ENCODE measurements around the gene NOL4.

DNA sequence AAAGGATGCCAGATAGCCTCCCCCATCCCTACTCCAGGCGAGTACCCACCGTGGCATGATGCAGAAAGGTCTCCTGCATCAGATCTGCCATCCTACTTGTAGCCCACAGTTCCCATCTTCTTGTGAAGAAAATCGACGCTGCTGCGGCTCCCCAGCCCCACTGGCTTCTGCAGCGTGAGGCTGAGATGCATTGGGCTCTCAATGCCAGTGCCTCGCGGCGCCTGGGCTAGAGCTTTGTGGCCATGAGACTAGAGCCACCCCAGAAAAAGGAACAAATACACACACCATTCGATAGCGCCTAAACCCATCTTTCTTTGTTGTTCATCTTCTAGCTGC, 2.8 kb downstream of the NOL4 start:
- TF ChIP-seq, protein P1, sequence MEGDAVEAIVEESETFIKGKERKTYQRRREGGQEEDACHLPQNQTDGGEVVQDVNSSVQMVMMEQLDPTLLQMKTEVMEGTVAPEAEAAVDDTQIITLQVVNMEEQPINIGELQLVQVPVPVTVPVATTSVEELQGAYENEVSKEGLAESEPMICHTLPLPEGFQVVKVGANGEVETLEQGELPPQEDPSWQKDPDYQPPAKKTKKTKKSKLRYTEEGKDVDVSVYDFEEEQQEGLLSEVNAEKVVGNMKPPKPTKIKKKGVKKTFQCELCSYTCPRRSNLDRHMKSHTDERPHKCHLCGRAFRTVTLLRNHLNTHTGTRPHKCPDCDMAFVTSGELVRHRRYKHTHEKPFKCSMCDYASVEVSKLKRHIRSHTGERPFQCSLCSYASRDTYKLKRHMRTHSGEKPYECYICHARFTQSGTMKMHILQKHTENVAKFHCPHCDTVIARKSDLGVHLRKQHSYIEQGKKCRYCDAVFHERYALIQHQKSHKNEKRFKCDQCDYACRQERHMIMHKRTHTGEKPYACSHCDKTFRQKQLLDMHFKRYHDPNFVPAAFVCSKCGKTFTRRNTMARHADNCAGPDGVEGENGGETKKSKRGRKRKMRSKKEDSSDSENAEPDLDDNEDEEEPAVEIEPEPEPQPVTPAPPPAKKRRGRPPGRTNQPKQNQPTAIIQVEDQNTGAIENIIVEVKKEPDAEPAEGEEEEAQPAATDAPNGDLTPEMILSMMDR (IDR thresholded peaks at IDR 0.05) = no peak
- no peak for TF ChIP-seq TCF7L2 (IDR thresholded peaks at IDR 0.05; ENCODE audit: low read depth, low read length)
- TF ChIP-seq, protein P2, sequence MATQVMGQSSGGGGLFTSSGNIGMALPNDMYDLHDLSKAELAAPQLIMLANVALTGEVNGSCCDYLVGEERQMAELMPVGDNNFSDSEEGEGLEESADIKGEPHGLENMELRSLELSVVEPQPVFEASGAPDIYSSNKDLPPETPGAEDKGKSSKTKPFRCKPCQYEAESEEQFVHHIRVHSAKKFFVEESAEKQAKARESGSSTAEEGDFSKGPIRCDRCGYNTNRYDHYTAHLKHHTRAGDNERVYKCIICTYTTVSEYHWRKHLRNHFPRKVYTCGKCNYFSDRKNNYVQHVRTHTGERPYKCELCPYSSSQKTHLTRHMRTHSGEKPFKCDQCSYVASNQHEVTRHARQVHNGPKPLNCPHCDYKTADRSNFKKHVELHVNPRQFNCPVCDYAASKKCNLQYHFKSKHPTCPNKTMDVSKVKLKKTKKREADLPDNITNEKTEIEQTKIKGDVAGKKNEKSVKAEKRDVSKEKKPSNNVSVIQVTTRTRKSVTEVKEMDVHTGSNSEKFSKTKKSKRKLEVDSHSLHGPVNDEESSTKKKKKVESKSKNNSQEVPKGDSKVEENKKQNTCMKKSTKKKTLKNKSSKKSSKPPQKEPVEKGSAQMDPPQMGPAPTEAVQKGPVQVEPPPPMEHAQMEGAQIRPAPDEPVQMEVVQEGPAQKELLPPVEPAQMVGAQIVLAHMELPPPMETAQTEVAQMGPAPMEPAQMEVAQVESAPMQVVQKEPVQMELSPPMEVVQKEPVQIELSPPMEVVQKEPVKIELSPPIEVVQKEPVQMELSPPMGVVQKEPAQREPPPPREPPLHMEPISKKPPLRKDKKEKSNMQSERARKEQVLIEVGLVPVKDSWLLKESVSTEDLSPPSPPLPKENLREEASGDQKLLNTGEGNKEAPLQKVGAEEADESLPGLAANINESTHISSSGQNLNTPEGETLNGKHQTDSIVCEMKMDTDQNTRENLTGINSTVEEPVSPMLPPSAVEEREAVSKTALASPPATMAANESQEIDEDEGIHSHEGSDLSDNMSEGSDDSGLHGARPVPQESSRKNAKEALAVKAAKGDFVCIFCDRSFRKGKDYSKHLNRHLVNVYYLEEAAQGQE (IDR thresholded peaks at IDR 0.05; ENCODE audit: insufficient read depth in 1 of 2, low read depth in 2 of 2, low read length in 1 of 2) = no peak
- TF ChIP-seq POLR2AphosphoS5 (IDR thresholded peaks at IDR 0.05; ENCODE audit: low read depth, low read length) = no peak
- no peak for TF ChIP-seq SIN3A (IDR thresholded peaks at IDR 0.05; ENCODE audit: borderline replicate concordance, insufficient read depth, low read depth, low read length)

All from Panc1 (cell line).